Pulmonary artery endothelial cell (primary cell): ENCODE data around the gene KIF27. TPM values are rescaled to one million over a fixed set of nuclear protein-coding genes. Genes with fewer than 3 reads are reported as not detected.
"Not testable (repeated sequence)": the region's sequence is repeated elsewhere in the genome, so short reads cannot be mapped to it uniquely, and the experiment has no call there.

Experiments used
- DNase-seq: peaks from one replicate; pipeline ENCODE4 v3.0.0-alpha.2; 2011; ENCODE audit warnings: low read depth, low spot score
- total RNA-seq: library from RNA; depleted of rRNA; stranded (reverse); fragments of >200 nt; gene quantifications from 2 replicates; pipeline ENCODE4 v1.2.3, GENCODE V29; 2014

Gene KIF27
- total RNA-seq, 1 donor from 2014 or later = 2.7 TPM

- DNase-seq = no peak
Measured at GRCh38 chr9:83932011-83932410, 10.8 kb upstream of the KIF27 start.

GRCh38 chr9:83930881-83931280, 9.6 kb upstream of the KIF27 start:
- no peak for DNase-seq

GRCh38 chr9:83927591-83927990, 6.4 kb upstream of the KIF27 start:
- no peak for DNase-seq

- no peak for DNase-seq
Measured at GRCh38 chr9:83920469-83920926, 734 bp downstream of the KIF27 start.

- DNase-seq = no peak
Measured at GRCh38 chr9:83919111-83919510, 2.1 kb downstream of the KIF27 start.

- not testable (repeated sequence) for DNase-seq
Measured at GRCh38 chr9:83912194-83912593, 9.0 kb downstream of the KIF27 start.

- no peak for DNase-seq
Measured at GRCh38 chr9:83906144-83906543, 15.1 kb downstream of the KIF27 start.

GRCh38 chr9:83900615-83901014, 20.6 kb downstream of the KIF27 start:
- DNase-seq = not testable (repeated sequence)

GRCh38 chr9:83894301-83894700, 26.9 kb downstream of the KIF27 start:
- not testable (repeated sequence) for DNase-seq

- not testable (repeated sequence) for DNase-seq
Measured at GRCh38 chr9:83886498-83886897, 34.7 kb downstream of the KIF27 start.

GRCh38 chr9:83885559-83886240, 35.5 kb downstream of the KIF27 start:
- DNase-seq = peak; percentile 26

GRCh38 chr9:83881687-83882408, 39.4 kb downstream of the KIF27 start:
- DNase-seq = not testable (repeated sequence)

GRCh38 chr9:83875559-83875958, 45.7 kb downstream of the KIF27 start:
- not testable (repeated sequence) for DNase-seq

GRCh38 chr9:83849895-83850294, 71.3 kb downstream of the KIF27 start:
- DNase-seq = not testable (repeated sequence)

- not testable (repeated sequence) for DNase-seq
Measured at GRCh38 chr9:83837070-83837643, 84.1 kb downstream of the KIF27 start.

GRCh38 chr9:83830426-83831071, 90.7 kb downstream of the KIF27 start:
- not testable (repeated sequence) for DNase-seq

GRCh38 chr9:83824986-83825623, 96.1 kb downstream of the KIF27 start:
- DNase-seq = not testable (repeated sequence)

- DNase-seq = peak; percentile 2
Measured at GRCh38 chr9:83817356-83818278, 103.6 kb downstream of the KIF27 start, which contains the start of gene GKAP1. TSS of gene GKAP1 (minus strand) at chr9:83817769. CDS start at chr9:83806517, 11,252 bp downstream.

GRCh38 chr9:83817011-83817355, 104.2 kb downstream of the KIF27 start:
- not testable (repeated sequence) for DNase-seq

- not testable (repeated sequence) for DNase-seq
Measured at GRCh38 chr9:83815120-83815519, 106.1 kb downstream of the KIF27 start.
